NK-92 (cell line): ENCODE measurements around the gene GTF2H4.
"Not testable (repeated sequence)": the region's sequence is repeated elsewhere in the genome, so short reads cannot be mapped to it uniquely, and the experiment has no call there.

Source experiments
- DNase-seq: peaks from one replicate; lab custom pipeline; 2025; ENCODE audit not compliant: unreplicated experiment; lab: John Stamatoyannopoulos, UW

Gene GTF2H4

DNA sequence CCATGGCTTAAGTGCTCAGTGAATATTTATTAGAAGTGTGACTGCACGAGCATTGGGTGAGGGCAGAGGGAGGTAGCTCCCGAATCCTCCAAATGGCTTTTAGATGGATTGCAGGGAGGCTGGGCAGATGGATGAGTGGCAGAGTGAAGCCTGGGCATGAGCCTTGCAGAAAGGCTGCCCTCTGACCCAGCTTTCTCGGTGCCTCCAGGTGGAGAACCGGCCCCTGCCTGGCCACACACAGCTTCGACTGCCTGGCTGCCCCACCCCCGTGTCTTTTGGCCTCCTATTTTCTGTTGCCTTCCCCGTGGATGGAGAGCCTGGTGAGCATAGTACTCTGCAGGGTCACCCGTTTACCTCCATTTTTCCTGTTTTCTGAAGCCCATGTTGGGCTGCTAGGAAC, 9.5 kb downstream of the GTF2H4 start:
- DNase-seq, result no peak

DNA sequence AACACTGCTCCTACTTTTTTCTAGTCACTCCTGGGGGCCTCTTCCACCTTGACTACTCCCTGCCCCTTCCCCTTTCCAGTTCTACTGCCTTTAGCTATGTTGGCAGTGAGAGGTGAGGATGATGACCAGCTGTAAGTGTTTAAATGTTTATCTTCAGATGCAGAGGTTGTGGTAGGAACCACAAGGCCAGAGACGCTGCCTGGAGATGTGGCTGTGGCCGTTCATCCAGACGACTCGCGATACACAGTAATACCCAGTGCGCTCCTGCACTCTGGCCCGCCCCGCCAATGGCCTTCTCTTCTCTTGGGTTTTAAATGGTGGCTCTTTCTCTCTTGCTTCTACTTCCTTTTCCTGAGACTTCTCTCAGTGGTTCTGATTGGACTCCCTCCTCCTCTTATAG, 10.7 kb downstream of the GTF2H4 start:
- DNase-seq, result no peak

DNA sequence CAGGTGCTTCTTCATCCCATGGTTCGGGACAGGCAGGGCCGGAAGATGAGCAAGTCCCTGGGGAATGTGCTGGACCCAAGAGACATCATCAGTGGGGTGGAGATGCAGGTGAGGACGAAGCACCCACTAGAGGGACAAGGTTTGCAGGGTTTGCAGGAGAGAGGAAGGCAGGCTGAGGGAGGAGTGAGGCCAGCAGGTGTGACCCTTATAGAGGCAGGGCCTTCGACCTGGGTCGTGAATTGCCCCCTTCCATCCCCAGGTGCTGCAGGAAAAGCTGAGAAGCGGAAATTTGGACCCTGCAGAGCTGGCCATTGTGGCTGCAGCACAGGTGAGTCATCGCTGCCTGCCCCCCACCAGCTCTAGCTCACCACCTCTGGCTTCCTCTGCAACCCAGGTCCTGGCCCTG, 14.4 kb downstream of the GTF2H4 start:
- DNase-seq, result no peak

DNA sequence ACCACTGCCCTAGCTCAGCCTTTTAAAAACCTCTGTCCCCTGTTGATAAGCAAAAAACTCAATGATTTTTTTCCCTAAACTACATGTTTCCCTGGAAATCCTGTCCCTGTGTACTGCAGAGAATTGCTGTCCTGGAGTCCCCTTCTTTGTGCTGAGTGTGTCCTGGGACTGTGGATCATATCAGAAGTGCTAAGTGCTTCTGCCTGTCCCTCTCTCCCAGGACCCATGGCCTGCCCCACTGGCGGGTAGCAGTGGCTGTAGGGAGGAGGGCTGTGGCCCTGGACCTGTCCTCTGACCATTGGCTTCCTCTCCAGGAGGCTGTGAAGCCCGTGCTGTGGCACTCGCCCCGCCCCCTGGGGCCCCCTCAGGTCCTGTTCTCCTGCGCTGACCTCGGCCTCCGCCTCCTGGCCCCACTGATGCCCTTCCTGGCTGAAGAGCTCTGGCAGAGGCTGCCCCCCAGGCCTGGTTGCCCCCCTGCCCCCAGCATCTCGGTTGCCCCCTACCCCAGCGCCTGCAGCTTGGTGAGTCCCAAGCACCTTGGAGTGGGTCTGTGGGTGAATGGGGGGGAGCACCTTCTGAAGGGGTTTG, 16.1 kb downstream of the GTF2H4 start:
- not testable (repeated sequence) for DNase-seq

DNA sequence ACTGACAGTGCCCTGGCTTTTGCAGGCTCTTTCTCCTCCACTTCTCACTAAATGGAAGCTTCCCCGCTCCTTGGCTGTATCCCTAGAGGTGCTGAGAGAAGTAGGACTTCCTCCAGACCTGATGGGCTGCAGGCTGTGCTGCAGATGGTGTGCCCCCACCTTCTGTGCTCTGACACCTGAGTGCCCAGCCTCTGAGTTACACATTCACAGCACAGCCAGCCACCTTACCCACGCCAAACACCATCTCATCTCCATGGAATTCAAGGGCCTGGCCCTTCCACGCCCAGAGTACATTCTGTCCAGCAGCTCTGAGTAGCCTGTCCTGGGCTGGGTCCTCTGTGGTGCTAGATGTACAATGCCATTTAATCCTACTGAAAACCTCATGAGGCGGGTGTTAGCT, 18.6 kb downstream of the GTF2H4 start:
- DNase-seq, result no peak

DNA sequence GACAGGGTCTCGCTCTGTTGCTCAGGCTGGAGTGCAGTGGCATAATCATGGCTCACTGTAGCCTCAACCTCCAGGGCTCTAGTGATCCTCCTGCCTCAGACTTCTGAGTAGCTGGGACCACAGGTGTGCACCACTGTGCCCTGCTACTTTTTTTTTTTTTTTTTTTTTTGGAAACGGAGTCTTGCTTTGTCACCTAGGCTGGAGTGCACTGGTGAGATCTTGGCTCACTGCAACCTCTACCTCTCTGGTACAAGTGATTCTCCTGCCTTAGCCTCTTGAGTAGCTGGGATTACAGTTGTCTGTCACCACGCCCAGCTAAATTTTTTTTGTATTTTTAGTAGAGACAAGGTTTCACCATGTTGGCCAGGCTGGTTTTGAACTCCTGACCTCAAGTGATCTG, 19.1 kb downstream of the GTF2H4 start:
- not testable (repeated sequence) for DNase-seq

DNA sequence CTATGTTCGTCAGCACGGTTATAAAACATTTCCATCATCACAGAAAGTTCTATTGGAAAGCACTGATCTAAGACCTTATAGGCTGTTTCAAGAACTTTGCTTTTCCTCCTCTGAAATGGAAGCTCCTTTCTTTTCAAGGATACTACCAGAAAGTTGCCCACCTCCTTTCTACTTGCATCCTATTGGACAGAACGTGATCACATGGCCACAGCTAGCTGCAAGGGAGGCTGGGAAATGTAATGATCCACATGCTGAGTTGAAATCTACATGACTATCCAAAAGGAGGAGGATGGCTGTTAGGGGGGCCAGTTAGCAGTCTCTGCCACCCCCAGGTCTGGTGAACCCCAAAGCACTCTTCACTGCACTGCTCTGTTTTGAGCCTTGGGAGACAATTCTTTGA, 20.7 kb downstream of the GTF2H4 start:
- no peak for DNase-seq

DNA sequence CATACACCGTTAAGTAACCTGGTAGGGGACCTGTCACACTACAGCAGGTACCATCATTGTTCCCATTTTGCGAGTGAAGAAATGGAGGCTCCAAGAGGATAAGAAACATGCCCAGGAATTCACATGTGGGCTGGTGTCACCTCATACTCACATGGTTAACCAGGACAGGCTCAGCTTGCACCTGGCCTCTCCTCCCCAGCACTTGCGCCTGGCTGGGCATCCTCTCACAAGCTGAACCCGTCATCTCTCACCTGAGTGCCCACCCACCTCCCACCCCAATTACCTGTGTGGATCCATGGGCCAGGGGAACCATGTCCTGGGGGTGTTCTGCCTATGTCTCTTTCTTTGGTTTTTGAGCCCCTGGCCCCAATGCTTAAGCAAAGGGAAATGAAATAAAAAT, 22.5 kb downstream of the GTF2H4 start:
- no peak for DNase-seq

DNA sequence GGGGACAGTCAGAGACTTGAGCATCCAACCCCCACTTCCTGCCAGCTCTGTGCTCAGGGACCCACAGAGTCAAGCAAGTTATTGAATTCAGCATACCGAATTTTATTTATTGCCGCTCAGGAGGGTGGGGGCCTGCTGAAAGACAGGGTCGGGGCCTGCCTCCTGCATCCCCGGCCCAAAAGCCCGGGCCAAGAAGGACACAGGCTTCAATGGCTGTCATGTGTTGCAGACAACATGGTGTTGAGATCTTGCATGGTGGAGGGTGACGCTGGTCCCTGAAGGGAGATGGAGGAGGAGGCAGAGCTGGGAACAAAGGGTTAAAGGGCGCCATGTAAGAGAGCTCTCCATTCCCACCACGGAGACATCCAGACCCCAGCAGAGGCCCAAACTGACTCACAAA, 23.3 kb downstream of the GTF2H4 start:
- DNase-seq, result no peak

DNA sequence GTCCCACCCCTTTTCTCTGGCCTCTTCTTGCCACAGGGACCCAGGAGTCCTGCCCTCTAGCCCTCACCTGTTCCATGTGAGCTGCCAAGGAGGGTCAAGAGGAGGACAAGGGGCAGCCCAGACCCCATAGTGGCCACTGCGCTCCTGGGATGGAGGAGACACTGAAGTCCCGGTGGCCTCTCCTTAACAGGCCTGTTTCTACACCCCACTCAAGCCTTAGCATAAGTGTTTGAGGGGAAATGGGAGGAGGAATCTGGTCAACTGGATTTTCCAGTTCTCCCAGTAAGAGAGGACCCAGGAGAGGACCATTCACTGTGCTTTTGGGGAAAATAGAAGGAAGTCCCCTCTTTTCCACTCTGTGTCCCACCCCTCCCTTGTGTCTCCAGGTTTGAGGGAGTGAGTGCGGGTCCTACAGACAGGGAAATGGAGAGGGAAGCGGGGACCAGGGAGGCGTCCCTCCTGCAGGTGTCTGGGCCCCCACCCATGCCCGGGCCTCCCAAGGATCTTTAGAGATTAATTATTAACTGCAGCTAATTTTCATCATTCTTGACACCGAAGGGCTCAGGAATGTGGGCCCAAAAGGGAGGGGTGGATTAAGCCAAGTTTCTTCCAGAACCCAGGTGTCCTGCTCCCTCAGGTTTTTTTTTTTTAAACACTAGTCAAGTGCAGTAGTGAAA, 24.1 kb downstream of the GTF2H4 start, which contains the start of gene SFTA2:
Gene SFTA2 (minus strand): TSS at position 202 of the 677 bp plus-strand sequence. CDS start 74 bp downstream, at position 128.
- no peak for DNase-seq

DNA sequence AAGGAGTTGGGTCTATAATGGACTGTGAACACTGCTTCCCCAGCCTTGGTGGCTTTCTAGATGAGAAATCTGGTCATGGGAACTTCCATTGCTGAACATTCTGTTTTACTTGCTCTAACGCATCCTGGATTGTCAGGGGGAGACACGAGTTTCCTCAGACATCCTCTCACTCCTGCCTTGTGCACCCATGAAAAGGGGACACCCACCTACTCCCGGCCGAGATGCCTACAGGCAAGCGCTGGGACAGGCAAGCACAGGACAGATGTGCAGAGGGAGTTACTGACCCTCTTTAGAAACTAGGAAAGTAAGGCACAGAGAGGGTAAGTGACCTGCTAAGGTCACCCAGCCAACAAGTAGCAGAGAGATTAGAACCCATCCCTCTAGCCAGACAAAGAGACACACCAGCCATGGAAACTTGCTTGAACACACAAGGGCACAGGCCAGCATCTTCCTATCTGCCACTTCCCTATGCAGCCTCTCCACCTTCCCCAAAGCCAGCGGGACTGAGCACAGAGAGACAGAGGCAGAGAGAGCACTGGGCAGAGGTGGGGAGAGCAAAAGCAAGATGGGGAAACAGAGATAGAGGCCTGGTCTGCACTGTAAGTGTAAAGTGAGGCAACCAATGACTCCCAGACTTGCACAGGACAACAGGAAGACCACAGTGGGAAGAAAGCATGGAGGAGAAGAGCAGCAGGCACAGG, 24.8 kb downstream of the GTF2H4 start:
- no peak for DNase-seq

DNA sequence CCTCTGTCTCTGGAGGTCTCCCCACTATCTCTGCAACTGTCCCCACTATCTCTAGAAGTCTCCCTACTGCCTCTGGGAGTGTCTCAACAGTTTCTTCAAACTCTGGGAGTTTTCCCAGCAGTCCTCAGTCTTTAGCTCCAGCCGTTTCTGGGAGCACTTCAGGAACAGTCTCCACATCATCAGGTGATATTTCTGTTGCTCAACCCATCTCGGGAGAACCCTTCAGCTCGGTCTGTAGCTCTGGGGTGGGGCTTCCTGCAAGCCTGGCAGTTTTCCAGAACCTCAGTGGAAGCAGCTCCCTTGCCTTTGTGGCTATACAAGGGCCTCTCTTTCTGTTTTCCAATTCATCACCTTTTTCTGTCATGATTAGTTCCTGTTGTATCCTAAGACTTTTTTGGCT, 27.0 kb downstream of the GTF2H4 start:
- DNase-seq, result no peak

DNA sequence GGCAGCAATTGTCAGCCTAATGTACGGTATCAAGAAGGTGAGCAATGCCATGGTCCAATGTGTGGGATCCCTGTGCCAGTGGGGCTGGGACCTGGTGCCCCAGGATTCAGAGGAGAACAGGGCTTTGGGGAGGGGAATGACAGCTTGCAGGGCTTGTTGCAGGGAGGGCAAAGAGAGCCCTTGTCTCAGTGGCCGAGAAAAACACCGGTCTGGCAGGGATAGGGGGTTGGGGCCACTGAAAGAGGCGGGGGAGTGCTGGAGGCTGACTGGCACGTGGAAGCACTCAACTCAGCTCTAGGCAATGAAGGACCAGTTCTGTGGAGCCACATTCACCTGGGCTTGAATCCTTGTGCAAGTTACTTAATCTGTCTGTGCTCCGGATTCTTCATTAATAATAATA, 29.3 kb downstream of the GTF2H4 start:
- DNase-seq, result no peak

DNA sequence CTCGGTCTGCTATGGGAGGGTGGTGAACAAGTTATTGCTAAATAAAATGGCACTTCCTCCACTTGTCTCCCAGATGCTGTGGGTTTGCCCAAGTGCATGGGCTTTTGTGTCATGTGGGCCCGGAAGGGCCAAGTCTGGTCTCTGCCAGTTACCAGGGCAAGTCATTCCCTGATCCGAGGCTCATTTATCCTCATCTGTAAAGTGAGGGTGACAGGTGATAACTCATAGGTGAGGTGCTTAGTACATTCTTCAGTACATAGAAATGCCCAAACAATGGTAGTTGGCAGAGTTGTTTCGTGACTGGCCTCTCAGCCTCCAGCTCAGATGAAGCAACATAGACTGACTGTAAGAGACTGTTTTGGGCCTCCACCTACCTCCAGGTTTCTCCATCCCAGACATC, 30.7 kb downstream of the GTF2H4 start:
- no peak for DNase-seq

DNA sequence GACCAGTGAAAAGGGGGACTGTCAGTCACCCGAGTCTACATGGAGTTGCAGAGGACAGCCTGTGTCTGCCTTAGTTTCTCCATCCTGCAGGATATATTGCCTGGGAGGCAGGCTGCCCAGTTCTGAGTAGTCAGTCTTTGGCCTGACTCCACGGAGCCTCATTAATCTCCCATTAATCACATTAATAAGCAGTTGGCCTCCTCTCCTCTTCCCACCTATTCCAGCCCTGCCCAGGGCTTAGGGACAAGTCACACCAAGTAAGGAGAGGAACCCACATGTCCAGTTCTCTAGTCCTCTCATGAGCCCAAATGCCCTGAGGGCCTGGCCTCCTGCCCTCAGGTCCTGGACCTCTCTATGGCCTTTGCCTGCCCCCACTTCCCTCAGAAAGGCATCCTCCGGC, 31.5 kb downstream of the GTF2H4 start:
- no peak for DNase-seq

DNA sequence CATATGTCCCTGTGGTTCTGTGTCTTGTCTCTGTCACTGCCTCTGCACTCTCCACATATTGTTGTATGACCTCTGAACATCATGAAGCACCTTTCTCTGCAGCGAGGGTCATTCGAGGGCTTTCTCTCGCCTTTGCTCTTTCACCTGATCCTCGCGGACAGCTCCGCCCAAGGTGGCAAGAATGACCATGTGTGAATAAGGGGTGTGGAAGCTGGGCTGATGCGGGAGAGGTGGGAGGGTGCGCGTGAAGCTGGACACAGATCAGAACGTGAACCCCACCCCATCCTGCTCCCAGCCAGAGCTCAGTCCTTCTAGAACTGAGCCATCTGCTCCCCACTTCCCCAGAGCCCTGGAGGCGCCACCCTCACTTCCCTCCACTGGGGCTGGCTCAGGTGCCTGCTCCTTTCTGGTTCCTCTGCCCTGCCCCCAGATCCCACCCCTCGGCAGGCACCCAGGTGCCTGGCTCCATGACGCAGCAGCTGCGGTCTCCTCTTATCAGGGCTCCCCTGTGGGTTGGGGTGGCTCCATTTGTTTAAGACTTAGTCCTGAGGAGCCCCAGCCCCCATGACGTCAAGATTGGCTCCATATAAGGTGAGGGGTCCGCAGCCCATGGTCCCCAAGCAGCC, 32.5 kb downstream of the GTF2H4 start, which contains the start of gene MUCL3:
Gene MUCL3 (plus strand): TSS at position 613 of the 626 bp plus-strand sequence. CDS start 27 bp downstream, outside the sequence.
- no peak for DNase-seq

DNA sequence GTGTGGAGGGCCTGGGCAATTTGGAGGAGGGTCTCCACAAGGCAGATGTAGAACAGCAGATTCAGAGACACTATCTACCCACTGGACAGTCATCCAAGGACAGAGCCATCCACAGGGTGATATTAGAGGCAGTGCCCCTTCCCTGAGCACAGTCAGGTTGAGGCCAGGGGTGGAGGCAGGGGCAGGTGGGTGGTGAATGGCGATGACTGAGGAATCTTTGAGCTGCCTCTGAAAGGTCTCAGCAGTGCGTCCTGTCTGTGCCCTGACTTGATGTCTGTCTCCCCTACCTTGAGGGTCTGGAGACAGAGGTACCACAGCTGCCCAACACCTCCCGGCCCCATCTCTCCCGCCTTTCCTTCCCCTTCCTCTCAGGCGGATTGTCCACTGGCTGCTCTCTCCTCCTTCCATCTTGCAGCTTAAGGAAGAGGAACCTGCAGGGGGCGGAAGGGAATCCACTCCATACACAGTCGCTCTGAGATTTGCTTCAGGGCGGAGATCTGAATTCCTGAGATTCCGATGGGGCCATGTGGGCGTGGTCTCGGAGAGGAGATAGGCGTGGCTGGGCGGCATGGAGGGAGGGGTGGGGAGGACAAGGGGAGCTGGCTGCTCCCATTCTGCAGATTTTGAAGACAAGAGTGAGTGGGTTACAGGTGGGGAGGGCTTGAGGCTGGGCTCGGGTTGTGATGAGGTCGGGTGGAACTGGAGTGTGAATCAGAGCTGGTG, 34.5 kb downstream of the GTF2H4 start:
- DNase-seq, result no peak

DNA sequence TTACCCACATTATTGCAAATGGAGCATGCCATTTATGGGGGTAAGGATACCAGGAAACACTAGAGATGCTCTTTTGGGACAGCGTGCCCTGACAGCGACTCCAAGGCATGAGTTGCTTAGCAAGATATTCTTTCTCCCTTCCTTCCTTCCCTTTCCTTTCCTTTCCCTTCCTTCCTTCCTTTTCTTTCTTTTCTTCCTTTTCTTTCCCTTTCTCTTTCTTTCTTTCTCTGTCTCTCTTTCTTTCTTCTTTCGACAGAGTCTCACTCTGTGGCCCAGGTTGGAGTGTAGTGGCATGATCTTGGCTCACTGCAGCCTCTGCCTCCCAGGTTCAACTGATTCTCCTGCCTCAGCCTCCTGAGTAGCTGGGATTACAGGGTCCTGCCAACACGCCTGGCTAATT, 36.0 kb downstream of the GTF2H4 start:
- no peak for DNase-seq

DNA sequence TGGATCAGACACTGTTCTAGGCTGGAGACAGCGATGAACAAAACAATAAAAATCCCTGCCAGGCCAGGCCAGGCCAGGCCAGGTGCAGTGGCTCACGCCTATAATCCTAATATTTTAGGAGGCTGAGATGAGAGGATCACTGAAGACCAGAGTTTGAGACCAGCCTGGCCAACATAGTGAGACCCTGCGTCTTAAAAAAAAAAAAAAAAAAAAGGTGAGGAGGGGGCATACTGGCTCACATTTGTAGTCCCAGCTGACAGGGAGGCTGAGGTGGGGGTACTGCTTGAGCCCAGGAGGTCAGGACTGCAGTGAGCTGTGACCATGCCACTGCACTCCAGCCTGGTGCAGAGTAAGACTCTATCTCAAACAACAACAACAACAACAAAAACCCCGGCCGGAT, 37.3 kb downstream of the GTF2H4 start:
- DNase-seq, result no peak

DNA sequence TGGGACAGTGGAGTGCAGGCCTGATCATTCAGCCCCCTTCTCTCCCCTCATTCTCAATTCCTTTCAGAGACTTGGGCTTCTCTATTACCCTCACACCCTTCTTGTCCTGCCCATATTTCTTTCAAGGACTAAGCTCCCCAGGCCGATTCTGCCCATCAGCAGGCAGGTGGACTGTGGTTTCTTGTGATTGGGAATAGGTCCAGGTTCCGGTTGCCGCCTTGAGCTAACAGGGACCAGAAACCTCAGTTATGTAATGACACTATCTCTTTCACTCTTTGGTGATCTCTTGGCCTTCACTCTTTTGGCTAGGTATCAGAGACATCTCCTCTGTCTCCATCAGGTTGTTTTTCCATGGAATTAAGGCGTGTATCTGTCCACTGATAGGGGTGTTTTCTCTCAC, 39.2 kb downstream of the GTF2H4 start:
- DNase-seq, result no peak

DNA sequence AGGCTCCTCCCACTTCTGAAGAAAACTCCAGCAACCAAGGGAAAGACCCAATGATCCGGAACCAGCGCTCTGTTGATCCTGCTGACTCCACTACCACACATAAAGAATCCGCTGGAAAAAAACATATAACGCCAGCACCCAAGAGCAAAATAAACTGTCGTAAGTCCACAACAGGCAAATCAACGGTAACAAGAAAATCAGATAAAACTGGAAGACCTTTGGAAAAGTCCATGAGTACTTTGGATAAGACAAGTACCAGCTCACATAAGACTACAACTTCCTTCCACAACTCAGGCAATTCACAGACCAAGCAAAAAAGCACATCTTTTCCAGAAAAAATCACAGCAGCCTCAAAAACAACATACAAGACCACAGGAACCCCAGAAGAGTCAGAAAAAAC, 40.8 kb downstream of the GTF2H4 start:
- DNase-seq, result no peak
